AG09309 (cell line): ENCODE results near the gene STK32C.

Experiments
- DNase-seq: peaks from one replicate; pipeline ENCODE4 v3.0.0-alpha.2; 2010; ENCODE audit warnings: low read depth
- H3K4me3 ChIP-seq: 2 replicates; pipeline ENCODE4 v1.5.1; 2011; ENCODE audit warnings: mild to moderate bottlenecking, low read depth, low read length, moderate library complexity; ENCODE audit not compliant: control insufficient read depth
- CTCF ChIP-seq: IDR thresholded peaks from 2 replicates; pipeline ENCODE4 v1.5.1; 2011; ENCODE audit warnings: mild to moderate bottlenecking, low read depth, low read length, inconsistent platforms; ENCODE audit not compliant: insufficient read depth, control insufficient read depth; ENCODE audit errors: missing control alignments

The STK32C gene

GRCh38 chr10:132167976-132168375, 139.8 kb downstream of the STK32C start:
- no peak for DNase-seq
- no peak for TF ChIP-seq CTCF
- H3K4me3 ChIP-seq, result no peak overlapping the region

- H3K4me3 ChIP-seq, result no peak overlapping the region
- DNase-seq, result no peak
- no peak for TF ChIP-seq CTCF
Measured at GRCh38 chr10:132167041-132167674, 140.6 kb downstream of the STK32C start.

GRCh38 chr10:132166216-132166950, 141.4 kb downstream of the STK32C start:
- no peak overlapping the region for H3K4me3 ChIP-seq
- no peak for DNase-seq
- no peak for TF ChIP-seq CTCF

- H3K4me3 ChIP-seq, result no peak overlapping the region
- TF ChIP-seq CTCF, result no peak
- no peak for DNase-seq
Measured at GRCh38 chr10:132165416-132165980, 142.3 kb downstream of the STK32C start.

- no peak for DNase-seq
- TF ChIP-seq CTCF, result no peak
- H3K4me3 ChIP-seq, result no peak overlapping the region
Measured at GRCh38 chr10:132164761-132165278, 142.9 kb downstream of the STK32C start.

- DNase-seq, result no peak
- TF ChIP-seq CTCF, result no peak
- H3K4me3 ChIP-seq, result no peak overlapping the region
Measured at GRCh38 chr10:132163826-132164515, 143.8 kb downstream of the STK32C start.
